AG10803 (cell line): ENCODE results near the gene CEBPA.

Experiments
- DNase-seq: peaks from one replicate; pipeline ENCODE4 v3.0.0; 2010; ENCODE audit warnings: low read depth
- H3K4me3 ChIP-seq: 2 replicates; pipeline ENCODE4 v1.5.1; 2011; ENCODE audit warnings: mild to moderate bottlenecking, low read length, control low read depth
- CTCF ChIP-seq: conservative IDR thresholded peaks from 2 replicates; pipeline ENCODE4 v1.5.1; 2011; ENCODE audit warnings: mild to moderate bottlenecking, low read length, control low read depth, inconsistent platforms

Gene CEBPA

GRCh38 chr19:33268162-33268991, 34.0 kb downstream of the CEBPA start:
- DNase-seq, result no peak
- TF ChIP-seq CTCF, result no peak
- H3K4me3 ChIP-seq, result no peak overlapping the region

- DNase-seq, result no peak
- H3K4me3 ChIP-seq, result no peak overlapping the region
- no peak for TF ChIP-seq CTCF
Observed at GRCh38 chr19:33267706-33268105, 34.6 kb downstream of the CEBPA start.

DNA sequence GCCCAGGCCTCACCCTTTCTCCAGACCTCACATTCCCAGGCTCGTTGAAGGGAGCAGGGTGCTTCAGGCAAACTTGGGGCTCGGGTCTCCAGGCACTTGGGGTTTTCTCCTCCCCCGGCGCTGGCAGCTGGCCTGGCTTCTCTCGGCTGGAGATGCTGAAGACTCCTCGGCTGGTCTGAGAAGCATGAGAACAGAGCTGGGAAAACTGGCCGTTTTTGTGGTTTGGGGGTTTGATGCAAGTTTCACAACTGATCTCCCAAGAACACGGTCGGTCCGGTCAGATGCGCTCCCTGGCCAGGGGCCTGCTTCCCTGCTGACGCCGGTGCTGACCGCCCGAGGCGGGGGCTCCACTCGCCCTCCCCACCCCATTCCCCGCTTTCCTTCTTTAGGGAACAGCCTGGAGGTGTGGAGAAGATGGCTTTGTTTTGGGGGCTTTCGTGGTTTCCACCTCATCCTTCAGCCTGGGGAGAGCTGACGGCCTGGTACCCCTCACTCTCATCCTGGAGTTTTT, 35.3 kb downstream of the CEBPA start:
- TF ChIP-seq CTCF, result no peak
- DNase-seq, result no peak
- no peak overlapping the region for H3K4me3 ChIP-seq

DNA sequence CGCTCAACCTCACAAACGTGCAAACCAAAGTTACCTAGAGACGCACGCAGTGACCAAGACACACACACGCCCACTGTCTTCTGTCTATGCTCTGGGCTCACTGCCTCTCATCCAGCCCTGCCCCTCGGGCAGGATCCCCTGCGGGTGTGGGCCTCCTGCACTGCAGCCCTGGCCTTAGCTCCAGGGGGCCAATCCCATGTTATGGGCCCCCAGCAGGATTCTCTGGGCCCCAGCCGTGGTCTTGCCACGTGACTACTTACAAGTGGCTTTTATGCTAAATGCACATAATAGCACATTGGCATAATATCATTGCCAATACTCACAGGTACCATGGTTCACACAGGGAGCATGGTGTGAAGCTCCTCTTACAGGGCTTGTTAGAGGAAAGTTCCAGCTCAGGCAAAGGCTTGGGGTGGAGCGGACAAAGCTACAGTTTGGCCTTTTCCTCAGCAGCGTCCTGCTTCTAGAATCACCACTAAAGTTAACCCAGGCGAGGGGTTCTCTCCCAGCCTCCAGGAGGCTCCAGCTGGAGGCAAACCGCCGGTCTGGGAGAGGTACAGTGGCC, 37.4 kb downstream of the CEBPA start:
- no peak for TF ChIP-seq CTCF
- DNase-seq, result no peak
- no peak overlapping the region for H3K4me3 ChIP-seq

GRCh38 chr19:33263325-33264023, 38.9 kb downstream of the CEBPA start:
- no peak for TF ChIP-seq CTCF
- no peak overlapping the region for H3K4me3 ChIP-seq
- DNase-seq, result no peak

DNA sequence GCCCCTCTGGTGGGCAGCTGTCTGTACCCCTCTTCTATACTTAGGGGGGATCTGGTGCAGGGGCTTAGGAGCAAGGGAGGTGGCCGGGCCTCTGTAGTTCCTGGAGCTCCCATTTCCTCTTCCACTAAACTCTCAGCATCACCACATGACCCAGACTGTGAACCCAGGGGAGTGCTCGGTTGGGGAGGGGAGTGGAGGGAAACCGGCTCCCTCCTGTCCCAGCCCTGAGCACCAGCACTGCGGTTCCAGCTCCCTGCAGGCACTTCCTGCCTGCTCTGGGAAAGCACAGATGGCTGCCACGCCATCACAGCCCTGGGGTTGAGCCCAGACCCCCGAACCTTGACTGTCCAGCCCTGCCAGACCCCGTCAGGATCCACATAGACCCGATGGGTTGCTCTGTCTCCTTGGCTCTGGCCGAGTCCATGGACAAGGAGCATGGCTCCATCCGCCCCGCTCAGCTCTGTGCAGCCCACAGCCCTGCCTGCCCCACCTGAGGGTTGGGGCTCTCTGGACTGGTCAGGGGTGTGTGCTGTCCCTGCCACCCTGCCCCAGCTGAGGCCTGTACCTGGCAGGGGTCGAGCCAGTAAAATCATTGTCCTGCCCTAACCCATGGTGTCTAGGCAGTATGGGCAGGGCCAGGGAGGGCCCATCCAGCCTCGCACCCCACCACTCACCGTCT, 40.7 kb downstream of the CEBPA start:
- no peak overlapping the region for H3K4me3 ChIP-seq
- no peak for TF ChIP-seq CTCF
- DNase-seq, result no peak
